22Rv1 (cell line): ENCODE results near the gene TCF12.

Experiments
- H3K27ac ChIP-seq: fragments of 450-650 bp; 2 replicates; pipeline ENCODE4 v1.5.1; 2017
- ZFX ChIP-seq: fragments of 450-650 bp; IDR thresholded peaks from 2 replicates; pipeline ENCODE4 v1.6.1; 2017; ENCODE audit warnings: antibody characterized with exemption, borderline replicate concordance
- TF ChIP-seq, protein P1 (sequence below): fragments of 450-650 bp; IDR thresholded peaks from 2 replicates; pipeline ENCODE4 v1.5.1; 2017; ENCODE audit warnings: mild to moderate bottlenecking

The TCF12 gene

GRCh38 chr15:57259568-57260040 is 341.2 kb downstream of the TCF12 start:
- H3K27ac ChIP-seq = no peak overlapping the region
- TF ChIP-seq, protein P1, sequence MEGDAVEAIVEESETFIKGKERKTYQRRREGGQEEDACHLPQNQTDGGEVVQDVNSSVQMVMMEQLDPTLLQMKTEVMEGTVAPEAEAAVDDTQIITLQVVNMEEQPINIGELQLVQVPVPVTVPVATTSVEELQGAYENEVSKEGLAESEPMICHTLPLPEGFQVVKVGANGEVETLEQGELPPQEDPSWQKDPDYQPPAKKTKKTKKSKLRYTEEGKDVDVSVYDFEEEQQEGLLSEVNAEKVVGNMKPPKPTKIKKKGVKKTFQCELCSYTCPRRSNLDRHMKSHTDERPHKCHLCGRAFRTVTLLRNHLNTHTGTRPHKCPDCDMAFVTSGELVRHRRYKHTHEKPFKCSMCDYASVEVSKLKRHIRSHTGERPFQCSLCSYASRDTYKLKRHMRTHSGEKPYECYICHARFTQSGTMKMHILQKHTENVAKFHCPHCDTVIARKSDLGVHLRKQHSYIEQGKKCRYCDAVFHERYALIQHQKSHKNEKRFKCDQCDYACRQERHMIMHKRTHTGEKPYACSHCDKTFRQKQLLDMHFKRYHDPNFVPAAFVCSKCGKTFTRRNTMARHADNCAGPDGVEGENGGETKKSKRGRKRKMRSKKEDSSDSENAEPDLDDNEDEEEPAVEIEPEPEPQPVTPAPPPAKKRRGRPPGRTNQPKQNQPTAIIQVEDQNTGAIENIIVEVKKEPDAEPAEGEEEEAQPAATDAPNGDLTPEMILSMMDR = no peak
- TF ChIP-seq ZFX = no peak

DNA sequence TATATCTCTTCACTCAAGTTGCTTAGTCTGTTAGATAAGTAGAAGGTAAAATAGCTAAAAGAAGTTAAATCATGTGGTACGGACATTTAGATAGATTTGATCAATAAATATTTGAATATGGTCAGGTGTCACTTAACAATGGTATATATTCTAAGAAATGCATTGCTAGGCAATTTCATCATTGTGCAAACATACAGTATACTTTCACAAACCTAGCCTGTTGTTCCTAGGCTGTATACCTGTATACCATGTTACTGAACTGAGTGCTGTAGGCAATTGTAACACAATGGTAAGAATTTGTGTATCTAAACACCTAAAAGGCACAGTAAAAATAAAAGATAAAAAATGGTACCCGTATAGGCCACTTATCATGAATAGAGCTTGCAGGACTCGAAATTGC is 345.1 kb downstream of the TCF12 start:
- H3K27ac ChIP-seq = no peak overlapping the region
- TF ChIP-seq, protein P1 = no peak
- TF ChIP-seq ZFX = no peak

GRCh38 chr15:57272771-57273357 is 354.4 kb downstream of the TCF12 start:
- TF ChIP-seq, protein P1 = no peak
- no peak for TF ChIP-seq ZFX
- H3K27ac ChIP-seq = no peak overlapping the region

GRCh38 chr15:57273402-57273801 is 355.0 kb downstream of the TCF12 start:
- TF ChIP-seq, protein P1 = no peak
- no peak for TF ChIP-seq ZFX
- no peak overlapping the region for H3K27ac ChIP-seq

DNA sequence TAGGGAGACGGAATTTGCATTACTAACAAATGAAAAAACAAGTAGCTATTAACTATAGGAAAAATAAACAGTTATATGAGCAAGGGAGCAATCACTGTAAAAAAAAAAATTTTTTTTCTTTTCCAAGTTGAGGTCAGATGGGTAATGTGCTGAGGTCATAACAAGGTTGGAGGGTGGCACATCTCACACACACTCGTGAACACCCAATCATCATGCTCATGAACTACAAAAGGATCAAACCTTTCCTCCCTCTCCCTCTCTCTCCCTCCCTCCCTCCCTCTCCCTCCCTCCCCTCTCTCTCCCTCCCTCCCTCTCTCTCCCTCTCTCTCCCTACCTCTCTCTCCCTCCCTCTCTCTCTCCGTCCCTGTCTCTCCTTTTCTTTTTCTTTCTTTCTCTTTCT is 360.0 kb downstream of the TCF12 start:
- no peak overlapping the region for H3K27ac ChIP-seq
- TF ChIP-seq, protein P1 = no peak

GRCh38 chr15:57280464-57280863 is 362.0 kb downstream of the TCF12 start:
- H3K27ac ChIP-seq = no peak overlapping the region
- TF ChIP-seq, protein P1 = no peak
- no peak for TF ChIP-seq ZFX

DNA sequence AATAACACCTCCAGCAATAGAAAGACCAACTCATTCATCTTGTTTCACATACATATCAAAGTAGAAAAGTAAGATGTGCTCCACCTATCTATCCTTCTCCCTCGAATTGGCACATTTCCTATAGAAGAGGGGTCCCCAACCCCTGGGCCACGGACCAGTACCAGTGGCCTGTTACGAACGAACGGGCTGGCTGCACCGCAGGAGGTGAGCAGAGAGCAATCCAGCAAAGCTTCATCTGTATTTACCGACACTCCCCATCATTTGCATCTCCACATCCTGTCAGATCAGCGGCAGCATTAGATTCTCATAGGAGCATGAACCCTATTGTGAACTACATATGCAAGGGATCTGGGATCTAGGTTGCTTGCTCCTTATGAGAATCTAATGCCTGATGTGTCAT is 362.9 kb downstream of the TCF12 start:
- no peak overlapping the region for H3K27ac ChIP-seq
- TF ChIP-seq ZFX = no peak
- TF ChIP-seq, protein P1 = no peak
